ENCODE data around the gene LDLRAD4. TPM values are rescaled to one million over a fixed set of nuclear protein-coding genes. Genes with fewer than 3 reads are reported as not detected.
A peak's percentile ranks its signal among the peaks of the same experiment; 100 is the strongest.

LDLRAD4 gene
- total and polyA plus RNA-seq, 2 donors (not counting 1 experiment from before 2014, with no cell fraction given): 13.9 to 35.7 TPM

DNA sequence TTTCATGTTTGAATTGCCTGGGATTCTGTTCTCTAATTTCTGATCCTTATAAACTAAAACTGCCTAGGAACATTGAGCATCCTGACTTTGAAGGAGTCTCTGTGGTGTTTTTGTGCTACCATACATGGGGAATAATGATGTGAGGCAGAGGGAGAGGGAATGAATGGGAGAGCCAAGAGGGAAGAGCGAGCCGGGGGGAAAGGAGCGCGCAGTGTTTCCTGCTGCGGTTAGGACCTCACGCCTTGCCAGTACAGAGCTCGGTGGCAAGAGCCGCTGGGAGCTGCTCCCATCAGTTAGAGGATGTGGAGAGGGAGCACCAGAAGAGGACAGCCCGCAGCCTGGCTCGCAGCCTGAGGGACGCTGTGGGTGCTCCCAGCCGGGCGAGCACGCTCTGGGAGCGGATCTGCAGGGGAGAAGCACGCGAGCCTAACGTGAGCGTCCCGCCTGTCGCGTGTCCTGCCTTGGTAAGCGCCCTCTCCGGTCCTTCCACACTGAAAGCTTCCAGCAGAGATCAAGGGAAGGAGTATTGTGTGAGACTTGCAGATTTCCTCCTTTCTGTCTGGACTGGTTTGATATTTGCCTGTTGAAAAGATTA, 393.1 kb downstream of the LDLRAD4 start:
- Histone ChIP-seq H3K27me3 (replicated peaks in 1 of 4; ENCODE audit: control extremely low read depth in 1 of 4, control insufficient read depth in 3 of 4, insufficient read depth in 4 of 4, low read length in 3 of 4) (no peaks in the 10 kb centered on the region), H3K4me2 (replicated peaks; ENCODE audit: low read depth, low read length, poor library complexity, severe bottlenecking) (peak overlapping the region; percentile 94), H3K9ac (ENCODE audit: low read length) (peak overlapping the region; percentile 81), H4K20me1 (ENCODE audit: control insufficient read depth, insufficient read depth, low read length, poor library complexity, severe bottlenecking) (no peaks in the 10 kb centered on the region), H3K27ac (ENCODE audit: low read length in 2 of 2) (peak overlapping the region; percentile 29 to 86), H3K9me3 (ENCODE audit: control extremely low read depth in 1 of 3, control insufficient read depth in 2 of 3, insufficient read depth in 1 of 3, low read length in 2 of 3) (peaks cover 0 to 4% (median 0%) of the 10 kb centered on the region in 3 donors), H2AFZ (ENCODE audit: insufficient read depth, low read depth, low read length, poor library complexity, severe bottlenecking) (peak overlapping the region; percentile 7), H3K4me3 (ENCODE audit: control extremely low read depth in 1 of 5, extremely low read depth in 1 of 5, insufficient read depth in 1 of 5, low read depth in 2 of 5, low read length in 4 of 5) (peak overlapping the region; percentile 48 to 71 (median 62)), H3K79me2 (ENCODE audit: control insufficient read depth, insufficient read depth, low read length) (peaks cover 16% of the 10 kb centered on the region), H3K4me1 (ENCODE audit: control insufficient read depth in 2 of 2, insufficient read depth in 2 of 2, low read length in 2 of 2) (peaks cover 68 to 81% of the 10 kb centered on the region in 2 donors), H3K36me3 (replicated peaks in 1 of 2; ENCODE audit: control extremely low read depth in 1 of 2, control insufficient read depth in 1 of 2, extremely low read depth in 1 of 2, insufficient read depth in 2 of 2, low read length in 1 of 2) (no peaks in the 10 kb centered on the region)
- no peaks in the 10 kb centered on the region for H3K27me3 Mint-ChIP-seq
- H3K27ac Mint-ChIP-seq: peak overlapping the region; percentile 94
- DNase-seq: no peak
- intact Hi-C loops (cut with micrococcal nuclease): loop anchor here (1.0 to 10.0 kb wide), 10 partner anchors 15 to 727 kb away; partner anchors contain the start of genes CEP192 and PTPN2
- H3K4me3 Mint-ChIP-seq: peak overlapping the region; percentile 86
- peak; percentile 5 for ATAC-seq (ENCODE audit: low read depth)
- peaks cover 84% of the 10 kb centered on the region for H3K4me1 Mint-ChIP-seq
- ChIA-PET CTCF (interaction anchor here (0.7 to 10.7 kb wide), 10 partner anchors 11 to 148 kb away, joined by 3 to 195 read pairs (median 7); no protein-coding TSS in a partner anchor), POLR2A (interaction anchor here (0.9 to 3.1 kb wide), 6 partner anchors 26 to 74 kb away, joined by 3 to 31 read pairs (median 22); no protein-coding TSS in a partner anchor)
- 8% methylated on average over 24 of the region's 24 CpGs for WGBS (ENCODE audit: insufficient coverage)
- TF ChIP-seq, protein P1, sequence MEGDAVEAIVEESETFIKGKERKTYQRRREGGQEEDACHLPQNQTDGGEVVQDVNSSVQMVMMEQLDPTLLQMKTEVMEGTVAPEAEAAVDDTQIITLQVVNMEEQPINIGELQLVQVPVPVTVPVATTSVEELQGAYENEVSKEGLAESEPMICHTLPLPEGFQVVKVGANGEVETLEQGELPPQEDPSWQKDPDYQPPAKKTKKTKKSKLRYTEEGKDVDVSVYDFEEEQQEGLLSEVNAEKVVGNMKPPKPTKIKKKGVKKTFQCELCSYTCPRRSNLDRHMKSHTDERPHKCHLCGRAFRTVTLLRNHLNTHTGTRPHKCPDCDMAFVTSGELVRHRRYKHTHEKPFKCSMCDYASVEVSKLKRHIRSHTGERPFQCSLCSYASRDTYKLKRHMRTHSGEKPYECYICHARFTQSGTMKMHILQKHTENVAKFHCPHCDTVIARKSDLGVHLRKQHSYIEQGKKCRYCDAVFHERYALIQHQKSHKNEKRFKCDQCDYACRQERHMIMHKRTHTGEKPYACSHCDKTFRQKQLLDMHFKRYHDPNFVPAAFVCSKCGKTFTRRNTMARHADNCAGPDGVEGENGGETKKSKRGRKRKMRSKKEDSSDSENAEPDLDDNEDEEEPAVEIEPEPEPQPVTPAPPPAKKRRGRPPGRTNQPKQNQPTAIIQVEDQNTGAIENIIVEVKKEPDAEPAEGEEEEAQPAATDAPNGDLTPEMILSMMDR (IDR thresholded peaks at IDR 0.05): no peak
- no peak for TF ChIP-seq EZH2 (IDR thresholded peaks at IDR 0.05; ENCODE audit: borderline replicate concordance, insufficient read depth, low read depth, low read length, poor library complexity, severe bottlenecking)
- H3K9me3 Mint-ChIP-seq (ENCODE audit: insufficient read depth): no peaks in the 10 kb centered on the region
